NCI-H128 (cell line): Measurements from ENCODE around the gene GREB1.

Experiments
- DNase-seq: peaks from one replicate; lab custom pipeline; 2025; ENCODE audit not compliant: unreplicated experiment; lab: John Stamatoyannopoulos, UW

GREB1 gene

GRCh38 chr2:11578986-11579774, 45.3 kb downstream of the GREB1 start:
- DNase-seq, result no peak

- no peak for DNase-seq
These were observed 46.2 kb downstream of the GREB1 start for GRCh38 chr2:11579867-11580659.

GRCh38 chr2:11580697-11581096, 46.9 kb downstream of the GREB1 start:
- DNase-seq, result no peak

GRCh38 chr2:11581124-11581796, 47.4 kb downstream of the GREB1 start:
- no peak for DNase-seq

- DNase-seq, result no peak
These were observed 48.2 kb downstream of the GREB1 start for GRCh38 chr2:11581797-11582611.

- DNase-seq, result no peak
These were observed 48.7 kb downstream of the GREB1 start for GRCh38 chr2:11582612-11582861.

GRCh38 chr2:11582862-11583752, 49.3 kb downstream of the GREB1 start:
- peak; percentile 50 for DNase-seq

- no peak for DNase-seq
These were observed 50.1 kb downstream of the GREB1 start for GRCh38 chr2:11583840-11584524.

GRCh38 chr2:11584525-11585056, 50.7 kb downstream of the GREB1 start:
- DNase-seq, result no peak

- DNase-seq, result no peak
These were observed 51.2 kb downstream of the GREB1 start for GRCh38 chr2:11585071-11585470.

- no peak for DNase-seq
These were observed 54.6 kb downstream of the GREB1 start for GRCh38 chr2:11588228-11589110.

- no peak for DNase-seq
These were observed 55.6 kb downstream of the GREB1 start for GRCh38 chr2:11589316-11589940.

GRCh38 chr2:11590193-11590592, 56.3 kb downstream of the GREB1 start:
- DNase-seq, result no peak

- no peak for DNase-seq
These were observed 57.2 kb downstream of the GREB1 start for GRCh38 chr2:11591091-11591490.

- no peak for DNase-seq
These were observed 59.1 kb downstream of the GREB1 start for GRCh38 chr2:11592671-11593574.

- no peak for DNase-seq
These were observed 63.0 kb downstream of the GREB1 start for GRCh38 chr2:11596801-11597200.
